GM12874 (cell line): ENCODE data around the gene KIN.

Experiments used
- TF ChIP-seq, protein P1 (sequence below): IDR thresholded peaks from 2 replicates; pipeline ENCODE4 v1.5.1; 2011; ENCODE audit warnings: low read depth, mild to moderate bottlenecking, control low read depth, low read length, moderate library complexity; ENCODE audit not compliant: insufficient read depth

The KIN gene

DNA sequence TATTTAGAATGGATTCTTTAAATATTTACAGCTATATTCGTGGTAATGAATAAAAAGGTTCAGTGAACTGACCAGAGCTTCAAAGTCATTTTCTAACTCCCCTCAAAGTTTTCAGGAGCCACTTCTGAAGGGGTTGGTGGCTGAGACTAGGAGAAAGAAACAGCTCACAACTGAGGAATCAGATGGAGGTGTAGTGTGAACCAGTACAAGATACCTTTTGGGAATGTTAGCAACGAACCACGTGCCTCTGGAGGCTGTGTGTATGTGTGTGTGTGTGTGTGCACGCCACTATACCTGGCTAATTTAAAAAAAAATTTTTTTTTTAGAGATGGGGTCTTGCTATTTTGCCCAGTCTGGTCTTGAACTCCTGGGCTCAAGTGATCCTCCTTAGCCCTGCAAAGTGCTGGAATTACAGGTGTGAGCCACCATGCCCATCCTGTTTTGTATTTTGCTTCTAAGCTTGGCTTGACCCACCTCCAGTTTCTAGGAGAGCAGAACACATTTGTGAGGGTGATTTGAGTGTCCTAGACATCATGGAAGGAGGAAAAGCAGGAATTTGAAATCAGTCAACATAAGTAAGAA lies 21.0 kb upstream of the KIN start:
- TF ChIP-seq, protein P1, sequence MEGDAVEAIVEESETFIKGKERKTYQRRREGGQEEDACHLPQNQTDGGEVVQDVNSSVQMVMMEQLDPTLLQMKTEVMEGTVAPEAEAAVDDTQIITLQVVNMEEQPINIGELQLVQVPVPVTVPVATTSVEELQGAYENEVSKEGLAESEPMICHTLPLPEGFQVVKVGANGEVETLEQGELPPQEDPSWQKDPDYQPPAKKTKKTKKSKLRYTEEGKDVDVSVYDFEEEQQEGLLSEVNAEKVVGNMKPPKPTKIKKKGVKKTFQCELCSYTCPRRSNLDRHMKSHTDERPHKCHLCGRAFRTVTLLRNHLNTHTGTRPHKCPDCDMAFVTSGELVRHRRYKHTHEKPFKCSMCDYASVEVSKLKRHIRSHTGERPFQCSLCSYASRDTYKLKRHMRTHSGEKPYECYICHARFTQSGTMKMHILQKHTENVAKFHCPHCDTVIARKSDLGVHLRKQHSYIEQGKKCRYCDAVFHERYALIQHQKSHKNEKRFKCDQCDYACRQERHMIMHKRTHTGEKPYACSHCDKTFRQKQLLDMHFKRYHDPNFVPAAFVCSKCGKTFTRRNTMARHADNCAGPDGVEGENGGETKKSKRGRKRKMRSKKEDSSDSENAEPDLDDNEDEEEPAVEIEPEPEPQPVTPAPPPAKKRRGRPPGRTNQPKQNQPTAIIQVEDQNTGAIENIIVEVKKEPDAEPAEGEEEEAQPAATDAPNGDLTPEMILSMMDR: no peak

DNA sequence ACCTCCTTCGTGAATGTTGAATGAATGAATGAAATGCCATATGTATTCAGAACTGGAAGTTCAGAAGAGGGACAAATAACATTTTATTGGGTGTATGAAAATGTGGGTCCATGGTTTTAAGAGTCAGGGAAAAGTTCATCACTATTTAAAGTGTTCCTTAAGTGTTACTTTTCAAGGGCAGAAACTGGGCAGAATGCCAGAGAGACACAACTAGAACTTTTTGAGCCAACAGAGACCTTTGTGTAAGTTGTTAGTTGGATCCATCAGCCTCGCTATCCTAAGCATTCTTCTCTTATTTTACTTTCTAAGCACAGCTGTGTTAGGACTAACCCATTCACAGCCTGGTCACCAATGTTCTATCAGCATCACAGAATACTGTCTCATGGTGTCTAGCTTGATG lies 16.9 kb upstream of the KIN start:
- TF ChIP-seq, protein P1: no peak

DNA sequence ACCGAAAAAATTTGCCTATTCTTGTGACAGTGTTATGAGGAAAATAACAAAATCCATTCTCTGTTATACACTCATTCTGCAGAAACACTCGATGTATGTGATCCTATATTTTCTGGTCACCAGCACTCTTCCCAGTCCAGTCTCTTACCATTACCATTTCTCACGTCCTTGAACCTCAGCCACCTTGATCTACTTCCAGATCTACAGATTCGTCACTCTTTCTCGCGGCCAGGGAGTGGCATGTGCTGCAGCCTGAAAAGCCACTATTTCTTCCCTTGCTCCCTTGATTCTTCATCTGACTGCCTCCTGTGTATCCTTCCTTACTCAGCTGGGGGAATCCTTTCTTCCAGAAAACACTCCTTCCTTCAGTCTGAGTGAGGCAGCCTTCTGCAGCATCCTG lies 16.4 kb upstream of the KIN start:
- TF ChIP-seq, protein P1: no peak

DNA sequence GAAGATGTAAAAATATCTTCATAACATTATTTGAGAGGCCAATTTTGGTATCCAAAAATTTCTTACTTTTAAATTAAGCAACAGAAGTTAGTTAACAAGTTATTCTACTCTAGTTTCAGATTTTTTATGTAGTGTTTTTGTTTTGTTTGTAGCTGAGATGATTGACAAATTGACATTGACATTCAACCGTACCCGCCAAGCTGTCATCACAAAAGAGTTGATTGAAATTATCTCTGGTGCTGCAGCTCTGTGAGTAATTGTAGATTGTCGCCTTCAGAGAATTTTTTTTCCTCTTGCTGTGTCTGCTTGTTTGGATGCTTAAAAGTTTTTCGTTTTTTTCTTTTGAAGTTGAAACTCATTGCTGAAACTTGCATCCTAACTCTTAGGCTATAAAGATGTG lies 14.8 kb upstream of the KIN start:
- TF ChIP-seq, protein P1: no peak

DNA sequence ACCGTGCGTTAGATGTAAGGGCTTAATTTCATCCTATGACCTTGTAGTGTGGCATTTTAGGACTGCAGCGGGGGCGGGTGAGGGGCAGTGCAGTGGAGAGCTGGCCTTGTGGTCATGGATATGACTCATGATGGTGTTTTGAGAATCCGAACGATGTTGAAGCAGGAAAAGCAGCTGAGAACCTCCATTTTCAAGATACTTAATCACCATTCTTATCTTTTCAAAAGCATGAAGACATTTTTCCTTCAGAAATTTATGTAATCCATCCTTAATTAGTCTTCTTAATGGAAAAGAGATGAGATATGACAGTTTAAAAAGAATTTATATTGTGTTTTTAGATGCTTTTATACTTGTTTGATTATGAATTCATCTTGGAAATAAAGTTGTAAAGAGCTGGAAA lies 9.8 kb upstream of the KIN start:
- TF ChIP-seq, protein P1: no peak

DNA sequence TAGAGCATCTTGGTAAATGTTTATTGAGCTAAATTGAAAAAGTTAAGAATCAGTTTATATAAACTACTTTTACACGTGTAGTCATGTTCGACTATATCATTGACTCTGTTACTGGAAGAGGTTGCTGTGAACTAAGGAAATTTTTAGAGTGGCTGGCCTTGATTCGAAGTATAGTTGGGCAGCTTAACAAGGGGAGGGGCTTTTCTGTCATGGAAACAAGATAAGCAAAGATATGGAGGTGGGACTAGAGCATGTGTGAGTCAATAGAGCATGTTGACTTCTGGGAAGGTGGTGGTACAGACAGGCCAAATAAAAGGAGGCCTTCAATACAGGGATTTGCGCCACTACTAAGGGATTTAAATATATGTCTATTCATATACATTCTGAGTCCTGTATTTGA lies 7.8 kb upstream of the KIN start:
- TF ChIP-seq, protein P1: no peak

DNA sequence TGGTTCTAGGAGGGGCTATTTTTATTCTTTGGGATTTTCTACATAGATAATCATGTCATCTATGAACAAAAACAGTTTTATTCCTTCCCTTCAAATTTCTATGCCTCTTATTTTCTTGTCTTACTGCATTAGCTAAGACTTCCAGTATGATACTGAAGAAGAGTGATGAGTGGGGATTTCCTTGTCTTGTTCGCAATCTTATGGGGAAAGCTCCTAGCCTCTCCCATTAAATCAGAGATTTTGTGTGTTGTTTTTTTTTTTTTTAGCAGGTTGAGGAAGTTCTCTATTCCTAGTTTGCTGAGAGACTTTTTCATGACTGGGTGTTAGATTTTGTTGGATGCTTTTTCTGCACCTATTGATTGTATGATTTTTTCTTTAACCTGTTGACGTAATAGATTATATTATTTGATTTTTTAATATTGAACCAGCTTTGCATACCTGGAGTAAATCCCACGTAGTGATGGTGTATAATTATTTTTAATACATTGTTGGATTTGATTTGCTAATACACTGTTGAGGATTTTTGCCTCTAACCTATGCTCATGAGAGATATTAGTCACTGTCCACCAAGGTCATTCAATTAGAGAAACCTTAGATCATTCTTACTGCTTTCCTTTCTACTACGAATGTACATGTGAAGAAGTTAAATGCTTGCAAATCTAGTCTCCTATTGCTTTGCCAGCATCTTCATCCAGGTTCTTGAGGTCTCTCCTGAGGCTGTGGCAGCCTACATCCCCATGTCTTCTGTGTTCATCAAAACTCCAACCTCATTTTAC lies 6.6 kb upstream of the KIN start:
- TF ChIP-seq, protein P1: no peak
